OCI-LY7 (cell line): ENCODE measurements around the gene LRRC47.

Experiments
- CTCF ChIP-seq: fragments of 200-600 bp; sonication (generic); conservative IDR thresholded peaks from 2 replicates; pipeline ENCODE4 v1.5.1; 2014; ENCODE audit warnings: mild to moderate bottlenecking, antibody characterized with exemption, low read length, moderate library complexity, mixed read lengths
- EZH2phosphoT487 ChIP-seq: fragments of 200-600 bp; sonication (generic); IDR thresholded peaks from 2 replicates; pipeline ENCODE4 v1.6.1; 2018; ENCODE audit warnings: low read depth, borderline replicate concordance, mild to moderate bottlenecking, mixed run types, antibody characterized with exemption, low read length, moderate library complexity, mixed read lengths

GRCh38 chr1:3819771-3820200, 23.5 kb upstream of the LRRC47 start:
- TF ChIP-seq CTCF (no peak), EZH2phosphoT487 (no peak)
